Gastrocnemius medialis (tissue), 4 donors: Measurements from ENCODE around the gene ZNF860.

ENCODE experiments used
- POLR2A ChIP-seq, 2 donors: fragments of 450-650 bp; IDR thresholded peaks; one replicate each; pipeline ENCODE4 v1.6.1; 2017; ENCODE audit warnings: antibody characterized with exemption in 2 of 2, mild to moderate bottlenecking in 2 of 2, moderate library complexity in 2 of 2
- TF ChIP-seq, protein P1 (sequence below), 5 experiments: fragments of 450-650 bp in 3 of 5; fragments of 200-600 bp in 2 of 5; sonication (generic) in 2 of 5; IDR thresholded peaks in 4 of 5; conservative IDR thresholded peaks in 1 of 5; 1 replicate in 4 of 5; 2 replicates in 1 of 5; pipeline ENCODE4 v1.5.1; 2016 to 2019; ENCODE audit warnings: antibody characterized with exemption in 5 of 5, mild to moderate bottlenecking in 3 of 5, moderate library complexity in 3 of 5

DNA sequence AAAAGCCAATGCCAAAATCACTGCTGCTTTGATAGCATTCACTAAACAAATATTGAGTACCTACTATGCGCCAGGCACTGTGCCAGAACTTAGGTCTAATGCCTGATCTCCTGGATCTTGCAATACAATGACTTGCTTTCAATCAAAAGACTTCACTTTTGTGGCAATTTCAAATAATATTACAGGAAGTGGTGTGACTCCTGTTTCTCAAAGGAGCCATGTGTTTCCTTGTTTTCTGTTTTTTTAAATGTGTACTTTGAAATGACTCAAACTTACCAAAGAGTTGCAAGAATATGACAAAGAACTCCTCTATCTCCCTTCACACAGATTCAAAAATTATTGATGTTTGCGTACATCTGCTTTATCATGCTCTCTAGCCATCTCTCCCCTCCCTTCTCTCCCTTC is 18.7 kb upstream of the ZNF860 start:
- TF ChIP-seq, protein P1, sequence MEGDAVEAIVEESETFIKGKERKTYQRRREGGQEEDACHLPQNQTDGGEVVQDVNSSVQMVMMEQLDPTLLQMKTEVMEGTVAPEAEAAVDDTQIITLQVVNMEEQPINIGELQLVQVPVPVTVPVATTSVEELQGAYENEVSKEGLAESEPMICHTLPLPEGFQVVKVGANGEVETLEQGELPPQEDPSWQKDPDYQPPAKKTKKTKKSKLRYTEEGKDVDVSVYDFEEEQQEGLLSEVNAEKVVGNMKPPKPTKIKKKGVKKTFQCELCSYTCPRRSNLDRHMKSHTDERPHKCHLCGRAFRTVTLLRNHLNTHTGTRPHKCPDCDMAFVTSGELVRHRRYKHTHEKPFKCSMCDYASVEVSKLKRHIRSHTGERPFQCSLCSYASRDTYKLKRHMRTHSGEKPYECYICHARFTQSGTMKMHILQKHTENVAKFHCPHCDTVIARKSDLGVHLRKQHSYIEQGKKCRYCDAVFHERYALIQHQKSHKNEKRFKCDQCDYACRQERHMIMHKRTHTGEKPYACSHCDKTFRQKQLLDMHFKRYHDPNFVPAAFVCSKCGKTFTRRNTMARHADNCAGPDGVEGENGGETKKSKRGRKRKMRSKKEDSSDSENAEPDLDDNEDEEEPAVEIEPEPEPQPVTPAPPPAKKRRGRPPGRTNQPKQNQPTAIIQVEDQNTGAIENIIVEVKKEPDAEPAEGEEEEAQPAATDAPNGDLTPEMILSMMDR (IDR thresholded peaks at IDR 0.05 in 4 of 5, conservative IDR thresholded peaks at IDR 0.05 in 1 of 5) = no peak
- TF ChIP-seq POLR2A (IDR thresholded peaks at IDR 0.05) = no peak
